Stimulated activated CD8-positive, alpha-beta memory T cell treated with anti-CD3 and anti-CD28 coated beads, Interleukin-4, amount 100 ng/mL, for 24 hours (primary cell): ENCODE results near the gene ENDOG.
"Not testable (repeated sequence)": the region's sequence is repeated elsewhere in the genome, so short reads cannot be mapped to it uniquely, and the experiment has no call there.

Experiments
- DNase-seq: peaks from one replicate; pipeline ENCODE4 v3.0.0-alpha.2; 2020; ENCODE audit warnings: low read depth

Gene ENDOG

DNA sequence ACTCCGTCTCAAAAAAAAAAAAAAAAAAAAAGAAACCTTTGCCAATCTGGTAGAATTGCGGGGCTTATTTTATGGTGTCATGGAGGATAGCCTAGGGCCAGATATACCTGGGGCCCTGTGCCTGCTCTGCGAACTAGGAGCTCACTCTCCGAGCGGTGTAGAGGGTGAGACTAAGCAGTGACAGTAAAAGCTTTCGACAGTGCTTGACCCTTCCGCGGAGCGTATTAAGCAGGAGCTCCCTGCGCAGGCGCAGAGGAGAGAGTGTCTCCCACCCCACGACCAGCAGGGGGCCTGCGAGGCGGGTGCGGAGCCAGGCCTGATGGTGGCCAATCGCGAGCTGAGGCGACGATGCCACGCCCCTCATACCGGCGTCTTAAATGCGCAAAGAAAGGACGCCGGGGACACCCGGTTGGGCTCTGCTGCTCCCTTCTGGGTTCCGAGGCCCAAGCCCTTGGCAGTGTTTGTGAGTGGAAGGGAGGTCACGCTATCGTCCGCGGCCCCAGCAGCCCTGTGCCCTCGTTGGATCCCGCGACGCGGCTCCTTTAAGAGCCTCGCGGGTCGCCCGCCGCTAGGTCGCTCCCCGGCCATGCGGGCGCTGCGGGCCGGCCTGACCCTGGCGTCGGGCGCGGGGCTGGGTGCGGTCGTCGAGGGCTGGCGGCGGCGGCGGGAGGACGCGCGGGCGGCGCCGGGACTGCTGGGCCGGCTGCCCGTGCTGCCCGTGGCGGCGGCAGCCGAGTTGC lies at the start of gene ENDOG:
TSS of gene ENDOG (plus strand) at position 402 of the 740 bp plus-strand sequence. CDS start at position 587, 185 bp downstream.
- DNase-seq, result peak; percentile 99

DNA sequence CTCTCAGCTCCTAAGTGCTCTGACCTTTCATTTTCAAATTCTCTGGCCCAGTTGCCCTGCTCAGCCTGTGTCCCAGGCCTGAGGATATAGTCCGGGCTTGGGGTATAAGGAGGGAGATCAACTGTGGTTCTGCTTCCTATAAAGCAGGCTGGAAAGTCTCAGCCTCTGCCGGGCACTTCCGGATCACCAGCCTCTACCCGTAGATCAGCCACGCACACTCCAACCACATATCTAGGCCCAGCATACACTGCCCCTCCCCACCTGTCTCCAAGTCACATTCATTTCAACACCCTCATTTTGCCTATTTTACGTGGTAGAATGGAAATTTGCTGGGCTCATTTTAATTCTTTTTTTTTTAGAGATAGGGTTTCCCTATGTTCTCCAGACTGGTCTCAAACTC lies 49.7 kb upstream of the ENDOG start:
- no peak for DNase-seq

DNA sequence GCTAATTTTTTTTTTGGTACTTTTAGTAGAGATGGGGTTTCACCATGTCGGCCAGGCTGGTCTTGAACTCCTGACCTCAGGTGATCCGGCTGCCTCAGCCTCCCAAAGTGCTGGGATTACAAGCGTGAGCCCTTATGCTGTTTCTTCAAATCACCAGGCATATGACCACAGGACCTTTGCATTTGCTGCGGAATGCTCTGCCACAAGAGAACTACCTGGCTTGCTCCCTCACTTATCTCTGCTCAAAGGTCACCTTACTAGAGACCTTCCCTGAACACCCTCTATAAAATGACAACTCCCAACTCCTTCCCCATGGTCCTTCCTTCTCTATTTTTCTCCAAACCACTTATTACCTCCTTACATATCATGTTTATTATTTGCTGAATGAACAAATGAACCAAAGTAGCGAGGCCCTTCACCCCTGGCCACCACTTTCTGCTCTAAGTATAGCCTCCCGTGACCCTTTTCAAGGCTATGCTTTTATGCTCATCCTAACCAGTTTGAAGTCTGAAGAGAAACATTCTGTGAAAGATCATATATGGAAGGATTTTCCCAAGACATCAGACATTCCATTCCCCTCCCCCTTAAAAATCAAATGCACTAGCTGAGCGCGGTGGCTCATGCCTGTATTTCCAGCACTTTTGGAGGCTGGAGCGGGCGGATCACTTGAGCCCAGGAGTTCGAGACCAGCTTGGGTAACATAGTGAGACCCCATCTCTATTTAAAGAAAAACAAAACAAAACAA lies 47.8 kb upstream of the ENDOG start:
- no peak for DNase-seq

DNA sequence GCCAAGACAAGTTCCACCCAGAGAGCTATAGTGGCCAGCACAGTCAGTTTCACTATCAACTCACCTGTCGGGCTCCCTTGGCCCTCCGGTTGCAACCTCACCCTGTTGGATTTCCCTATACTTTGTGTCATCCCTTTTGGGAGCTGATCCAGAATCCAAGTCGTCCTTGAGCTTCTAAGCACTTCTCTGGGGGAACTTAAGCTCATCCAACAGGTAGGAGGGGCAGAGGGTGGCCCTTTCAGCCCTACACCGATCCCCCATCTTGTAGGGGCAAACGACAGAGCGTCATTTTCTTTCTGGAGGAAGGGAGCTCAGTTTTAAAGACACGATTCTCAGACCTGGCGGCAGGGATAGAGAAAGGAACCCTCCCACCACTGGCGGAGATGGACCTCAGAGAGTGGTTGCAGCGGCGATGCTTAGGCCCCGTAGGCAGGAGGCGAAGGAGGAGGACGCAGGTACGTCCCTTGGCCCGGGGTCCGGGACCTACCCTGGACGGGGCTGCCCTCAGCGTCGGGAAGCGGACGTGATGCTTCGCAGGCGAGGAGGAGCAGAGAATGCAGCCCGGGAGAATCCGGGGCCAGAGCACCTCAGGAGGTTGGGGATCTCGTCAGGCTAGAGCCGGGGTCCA lies 47.1 kb upstream of the ENDOG start:
- DNase-seq, result no peak

DNA sequence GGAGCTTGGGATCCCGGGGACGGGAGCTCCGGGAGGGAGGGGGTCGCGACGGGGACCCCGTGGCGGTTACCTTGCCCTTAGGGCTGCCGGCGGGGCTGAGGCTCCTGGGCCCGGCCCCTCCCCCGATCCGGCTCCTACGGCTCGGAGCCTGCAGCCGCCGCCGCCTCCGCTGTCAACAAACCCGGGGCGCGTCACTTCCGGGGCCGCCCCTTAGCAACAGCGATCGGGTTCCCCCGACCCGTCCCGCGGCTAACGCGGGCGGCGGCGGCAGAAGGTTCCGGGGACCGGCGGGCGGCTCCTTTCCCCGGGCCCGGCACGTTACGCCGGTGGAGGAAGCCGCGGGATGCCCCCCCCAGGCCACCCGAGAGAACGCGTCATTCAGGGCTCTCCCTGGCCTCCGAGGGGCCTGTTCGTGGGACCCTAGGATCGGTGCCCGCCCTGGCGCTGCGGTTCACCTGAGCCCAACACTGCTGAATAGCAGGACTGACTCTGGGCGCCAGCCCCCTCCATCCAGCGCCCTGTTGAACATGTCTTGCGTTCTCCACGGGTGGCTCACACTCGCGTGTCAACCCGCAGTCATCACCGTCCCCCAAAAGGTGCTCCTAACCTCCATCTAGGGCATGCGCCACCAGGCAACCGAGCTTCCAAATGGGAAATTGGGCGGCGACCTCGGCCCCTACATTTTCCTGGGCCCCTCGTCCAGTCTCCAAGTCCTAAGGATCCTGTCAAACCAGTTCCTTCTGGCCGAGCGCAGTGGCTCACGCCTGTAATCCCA lies 46.4 kb upstream of the ENDOG start, which contains the start of gene ZER1:
TSS of gene ZER1 (minus strand) at position 183 of the 775 bp plus-strand sequence. CDS start 16,362 bp downstream, outside the sequence.
- DNase-seq, result peak; percentile 91

DNA sequence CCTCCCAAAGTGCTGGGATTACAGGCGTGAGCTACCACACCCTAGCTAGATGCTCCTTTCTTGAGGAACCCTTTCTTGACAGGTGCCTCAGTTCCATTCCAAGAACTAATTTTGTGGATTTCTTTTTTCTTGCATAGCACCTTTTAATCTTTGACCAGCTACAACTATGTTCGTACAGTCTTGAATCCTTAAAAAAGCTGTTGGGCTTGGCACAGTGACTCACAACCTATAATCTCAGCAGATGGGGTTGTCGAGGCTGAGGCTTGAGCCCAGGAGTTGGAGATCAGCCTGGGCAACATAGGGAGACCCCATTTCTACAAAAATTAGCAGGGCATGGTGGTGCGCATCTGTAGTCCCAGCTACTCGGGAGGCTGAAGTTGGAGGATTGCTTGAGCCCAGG lies 45.3 kb upstream of the ENDOG start:
- DNase-seq, result no peak

DNA sequence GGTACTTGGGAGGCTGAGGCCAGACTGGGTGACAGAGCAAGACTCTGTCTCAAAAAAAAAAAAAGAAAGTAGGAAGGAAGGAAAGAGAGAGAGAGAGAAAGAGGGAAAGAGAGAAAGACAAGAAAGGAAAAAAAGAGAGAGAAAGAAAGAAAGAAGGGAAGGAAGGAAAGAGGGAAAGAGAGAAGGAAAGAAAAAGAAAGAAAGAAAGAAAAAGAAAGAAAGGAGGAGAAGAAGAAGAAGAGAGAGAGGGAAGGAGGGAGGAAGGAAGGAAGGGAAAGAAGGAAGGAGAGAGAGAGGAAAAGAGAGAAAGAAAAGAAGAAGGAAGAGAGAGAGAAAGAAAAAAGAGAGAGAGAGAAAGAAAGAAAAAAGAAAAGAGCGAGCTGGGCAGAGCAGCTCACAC lies 43.5 kb upstream of the ENDOG start:
- DNase-seq, result no peak

DNA sequence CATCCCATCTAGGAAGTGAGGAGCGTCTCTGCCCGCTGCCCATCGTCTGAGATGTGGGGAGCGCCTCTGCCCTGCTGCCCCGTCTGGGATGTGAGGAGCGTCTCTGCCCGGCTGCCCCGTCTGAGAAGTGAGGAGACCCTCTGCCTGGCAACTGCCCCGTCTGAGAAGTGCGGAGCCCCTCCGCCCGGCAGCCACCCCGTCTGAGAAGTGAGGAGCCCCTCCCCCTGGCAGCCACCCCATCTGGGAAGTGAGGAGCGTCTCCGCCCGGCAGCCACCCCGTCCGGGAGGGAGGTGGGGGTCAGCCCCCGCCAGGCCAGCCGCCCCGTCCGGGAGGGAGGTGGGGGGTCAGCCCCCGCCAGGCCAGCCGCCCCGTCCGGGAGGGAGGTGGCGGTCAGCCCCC lies 38.2 kb upstream of the ENDOG start:
- not testable (repeated sequence) for DNase-seq

DNA sequence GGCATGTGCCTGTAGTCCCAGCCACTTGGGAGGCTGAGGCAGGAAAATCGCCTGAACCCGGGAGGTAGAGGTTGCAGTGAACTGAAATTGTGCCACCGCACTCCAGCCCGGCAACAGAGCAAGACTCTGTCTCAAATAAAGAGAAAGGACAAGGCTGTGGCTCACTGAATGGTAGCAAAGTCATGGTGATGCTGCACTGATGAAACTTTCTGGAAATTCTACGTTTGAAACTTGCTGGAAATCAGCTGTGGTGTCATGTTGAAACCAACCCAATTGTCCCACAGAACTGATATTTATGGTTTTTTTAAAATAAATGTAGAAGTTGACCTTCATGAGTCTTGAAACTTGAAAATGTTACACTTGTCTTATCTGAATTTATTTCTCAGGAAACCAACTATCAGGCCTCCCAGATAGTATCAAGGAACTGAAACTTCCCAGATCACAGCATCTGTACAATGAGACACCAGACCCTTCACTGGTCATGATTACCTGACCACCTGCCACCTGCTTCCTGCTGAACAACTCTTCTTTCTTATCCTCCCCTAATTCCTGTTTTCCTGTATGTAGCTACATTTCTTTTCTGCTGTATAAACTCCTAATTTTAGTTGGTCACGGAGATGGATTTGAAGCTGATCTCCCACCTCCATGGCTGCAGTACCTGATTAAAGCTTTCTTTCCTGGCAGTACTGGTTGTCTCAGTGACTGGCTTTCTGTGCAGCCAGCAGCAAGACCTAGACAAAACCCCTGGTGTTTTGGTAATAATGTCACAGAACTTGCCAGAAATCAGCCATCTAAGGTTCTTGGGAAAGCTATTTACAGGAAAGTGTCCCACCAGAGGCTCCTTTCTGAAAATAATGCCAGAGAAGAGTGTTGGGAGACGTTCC lies 36.9 kb upstream of the ENDOG start:
- DNase-seq, result no peak

DNA sequence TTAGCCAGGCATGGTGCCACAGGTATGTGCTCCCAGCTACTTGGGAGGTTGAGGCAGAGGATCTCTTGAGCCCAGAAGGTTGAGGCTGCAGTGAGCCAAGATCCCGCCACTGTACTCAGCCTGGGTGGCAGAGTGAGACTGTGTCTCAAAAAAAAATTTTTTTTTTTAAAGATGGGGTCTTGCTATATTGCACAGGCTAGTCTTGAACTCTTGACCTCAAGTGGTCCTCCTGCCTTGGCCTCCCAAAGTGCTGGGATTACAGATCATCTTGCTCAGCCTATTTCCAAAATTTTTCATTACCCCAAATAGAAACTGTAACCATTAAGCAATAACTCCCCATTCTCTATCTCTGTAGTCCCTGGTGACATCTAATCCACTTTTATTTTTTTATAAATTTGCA lies 35.6 kb upstream of the ENDOG start:
- no peak for DNase-seq

DNA sequence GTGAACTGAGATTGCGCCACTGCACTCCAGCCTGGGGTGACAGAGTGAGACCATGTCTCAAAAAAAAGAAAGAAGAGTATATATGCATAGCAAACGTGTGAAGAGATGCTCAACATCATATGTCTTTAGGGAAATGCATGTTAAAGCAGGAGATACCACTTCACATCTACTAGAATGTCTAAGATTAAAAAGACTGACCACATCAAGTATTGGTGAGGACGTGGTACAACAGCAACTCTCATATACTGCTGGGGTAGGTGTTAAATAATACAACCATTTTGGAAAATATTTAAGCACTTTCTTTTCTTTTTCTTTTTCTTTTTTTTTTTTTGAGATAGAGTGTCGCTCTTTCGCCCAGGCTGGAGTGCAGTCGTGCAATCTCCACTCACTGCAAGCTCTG lies 32.9 kb upstream of the ENDOG start:
- no peak for DNase-seq

DNA sequence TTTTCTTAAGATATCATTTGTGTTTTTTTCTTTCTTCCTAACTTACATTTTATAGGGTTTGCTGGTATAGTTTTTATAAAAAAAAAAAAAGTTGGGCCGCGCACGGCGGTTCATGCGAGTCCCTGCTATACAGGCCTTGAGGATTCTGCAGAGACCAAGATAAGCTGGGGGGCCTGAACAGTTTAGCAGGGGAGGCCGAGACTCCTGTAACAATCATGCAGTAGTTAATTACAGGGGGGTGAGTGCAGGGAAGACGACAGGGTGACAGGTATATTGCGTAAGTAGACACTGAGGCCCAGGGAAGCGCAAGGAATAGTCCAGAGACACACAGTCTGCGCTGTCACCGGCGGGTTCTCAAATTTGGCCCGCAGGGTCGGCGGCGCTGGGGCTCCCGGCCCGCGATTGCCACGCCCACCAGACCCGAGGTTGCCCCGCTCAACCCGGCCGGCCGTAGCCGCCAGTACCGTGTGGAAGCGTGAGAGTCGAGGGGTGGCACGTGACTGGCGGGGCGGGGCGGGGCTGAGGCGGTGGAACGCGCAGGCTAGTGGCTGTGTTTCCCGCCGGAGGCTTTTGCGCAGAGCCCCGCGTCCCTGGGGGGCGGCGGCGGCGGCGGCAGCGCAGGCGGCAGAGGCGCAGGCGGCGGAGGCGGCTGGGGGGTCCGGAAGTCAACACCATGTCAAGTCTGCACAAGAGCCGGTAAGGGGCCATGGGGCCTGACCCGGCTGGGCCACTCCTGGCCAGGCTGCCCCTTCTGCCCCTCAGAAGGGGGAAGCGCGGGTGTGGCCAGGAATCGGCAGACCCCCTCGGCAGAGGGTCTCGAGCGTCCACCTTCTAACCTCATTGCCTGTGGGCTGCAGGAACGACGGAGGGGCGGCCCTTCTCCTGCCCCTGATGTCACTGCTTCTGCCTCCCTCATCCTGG lies 31.4 kb upstream of the ENDOG start, which contains the start of gene TBC1D13:
TSS of gene TBC1D13 (plus strand) at position 573 of the 921 bp plus-strand sequence. CDS start at position 674, 101 bp downstream.
- DNase-seq, result peak; percentile 83

DNA sequence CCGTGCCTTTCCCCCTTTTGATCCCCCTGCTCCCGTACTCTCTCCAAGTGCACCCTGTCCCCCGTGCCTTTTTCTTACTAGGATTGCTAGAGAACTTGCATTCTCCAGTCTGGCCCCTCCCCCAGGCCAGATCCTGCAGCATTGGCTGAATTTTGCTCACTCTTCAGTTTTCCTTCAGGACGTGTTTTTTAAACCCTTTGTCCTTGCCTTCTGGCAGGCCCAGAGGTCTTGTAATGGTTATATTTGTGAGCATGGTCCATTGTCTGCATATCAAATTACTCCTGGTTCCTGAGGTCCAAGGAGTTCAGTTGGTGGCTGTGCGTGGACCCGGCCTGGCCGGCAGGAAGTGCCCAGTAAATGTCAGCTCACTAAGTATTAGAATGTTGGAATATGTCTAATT lies 30.6 kb upstream of the ENDOG start:
- DNase-seq, result no peak

DNA sequence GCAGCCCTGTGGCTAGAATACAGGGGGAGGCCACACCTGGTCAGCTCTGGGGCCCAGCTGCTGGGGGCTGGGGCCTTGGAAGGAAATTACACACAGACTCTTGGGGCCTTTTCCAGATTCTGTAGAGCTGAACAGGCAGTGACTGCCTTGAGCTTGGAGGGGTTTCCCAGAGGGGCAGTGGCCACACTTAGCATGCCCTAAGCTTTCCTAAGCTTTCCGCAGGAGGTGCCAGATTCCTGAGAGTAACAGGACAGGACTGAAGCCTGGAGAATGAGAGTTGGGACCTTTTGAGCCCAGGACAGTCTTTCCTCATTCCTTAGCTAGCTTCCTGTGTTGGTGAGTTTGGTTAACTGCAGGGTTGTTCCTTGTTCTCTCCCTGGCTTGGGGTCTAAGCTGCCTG lies 29.9 kb upstream of the ENDOG start:
- DNase-seq, result no peak

DNA sequence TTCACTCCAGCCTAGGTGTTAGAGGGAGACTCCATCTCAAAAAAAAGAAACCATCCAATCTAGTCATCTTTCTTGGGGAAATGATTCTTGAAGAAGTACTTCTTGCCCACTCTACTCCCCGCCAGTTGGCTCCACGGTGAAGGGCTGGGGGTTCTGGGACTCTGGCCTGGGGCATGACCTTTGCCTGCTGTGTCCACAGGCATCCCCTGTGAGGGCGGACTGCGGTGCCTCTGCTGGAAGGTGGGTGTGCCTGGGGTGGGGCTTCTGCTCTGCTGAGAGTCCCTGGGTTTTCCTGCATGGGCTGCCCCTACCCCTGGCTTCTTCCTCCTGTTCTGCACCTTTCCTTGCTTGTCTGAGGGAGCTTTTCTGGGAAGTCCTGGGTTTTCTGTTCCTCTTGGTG lies 27.8 kb upstream of the ENDOG start:
- no peak for DNase-seq

DNA sequence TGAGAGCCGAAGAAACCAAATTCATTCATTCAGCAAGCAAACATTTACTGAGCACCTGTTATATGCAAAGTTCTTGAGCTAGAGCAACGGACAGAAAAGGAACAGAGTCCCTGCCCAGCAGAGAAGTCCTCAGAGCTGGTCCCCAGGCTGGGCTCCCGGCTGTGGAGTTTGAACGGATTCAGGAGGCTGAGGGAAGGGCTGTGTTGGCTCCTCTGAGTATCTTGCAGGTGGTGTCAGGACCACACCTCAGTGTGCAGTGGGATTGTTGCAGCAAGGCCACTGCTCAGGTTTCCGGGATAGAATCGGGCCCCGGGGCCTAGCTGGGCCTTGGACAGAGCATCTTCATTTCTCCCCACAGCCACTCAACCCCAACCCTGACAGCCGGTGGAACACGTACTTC lies 26.2 kb upstream of the ENDOG start:
- DNase-seq, result no peak

DNA sequence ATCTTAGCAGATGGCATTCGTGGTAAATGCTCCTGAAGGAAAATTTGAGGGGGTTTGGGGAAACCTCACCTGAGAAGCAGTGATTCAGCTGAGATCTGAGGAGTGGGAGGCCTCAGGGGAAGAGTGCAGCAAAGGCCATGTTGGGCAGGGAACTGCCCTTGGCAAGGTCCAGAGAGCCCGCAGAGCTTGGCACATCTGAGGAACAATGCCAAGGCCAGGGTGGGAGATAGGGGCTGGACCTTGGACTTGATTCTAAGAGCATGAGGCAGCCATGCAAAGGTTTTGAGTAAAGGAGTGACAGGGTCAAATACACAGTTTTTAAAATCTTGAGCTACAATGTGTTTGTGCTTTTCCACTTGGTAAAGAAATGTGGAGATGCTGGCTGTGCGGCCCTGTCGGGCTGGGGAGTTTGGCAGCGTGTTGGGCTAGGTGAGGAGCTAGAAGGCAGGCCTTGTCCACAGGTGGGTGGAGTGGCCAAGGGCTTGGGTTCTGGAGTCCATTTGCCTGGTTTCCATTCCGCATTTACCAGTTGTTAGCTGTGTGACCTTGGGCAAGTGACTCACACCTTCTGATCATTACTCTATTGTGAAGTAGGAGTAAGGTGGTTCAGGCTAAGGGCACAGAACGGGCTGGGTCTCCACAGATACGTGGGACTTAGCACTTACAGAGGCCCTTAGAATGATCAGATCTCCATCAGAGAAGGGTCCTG lies 25.2 kb upstream of the ENDOG start:
- DNase-seq, result no peak

DNA sequence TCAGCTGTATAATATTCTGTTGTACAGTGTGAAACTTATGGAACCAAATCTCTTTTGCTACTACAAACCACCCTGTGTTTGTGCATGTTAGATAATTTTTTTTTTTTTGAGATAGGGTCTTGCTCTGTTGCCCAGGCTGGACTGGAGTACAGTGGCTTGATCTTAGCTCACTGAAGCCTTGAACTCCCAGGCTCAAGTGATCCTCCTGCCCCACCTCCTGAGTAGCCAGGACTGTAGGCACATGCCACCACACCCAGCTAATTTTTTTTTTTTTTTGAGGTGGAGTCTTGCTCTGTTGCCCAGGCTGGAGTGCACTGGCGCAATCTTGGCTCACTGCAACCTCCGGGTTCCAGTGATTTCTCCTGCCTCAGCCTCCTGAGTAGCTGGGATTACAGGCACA lies 23.3 kb upstream of the ENDOG start:
- DNase-seq, result not testable (repeated sequence)

DNA sequence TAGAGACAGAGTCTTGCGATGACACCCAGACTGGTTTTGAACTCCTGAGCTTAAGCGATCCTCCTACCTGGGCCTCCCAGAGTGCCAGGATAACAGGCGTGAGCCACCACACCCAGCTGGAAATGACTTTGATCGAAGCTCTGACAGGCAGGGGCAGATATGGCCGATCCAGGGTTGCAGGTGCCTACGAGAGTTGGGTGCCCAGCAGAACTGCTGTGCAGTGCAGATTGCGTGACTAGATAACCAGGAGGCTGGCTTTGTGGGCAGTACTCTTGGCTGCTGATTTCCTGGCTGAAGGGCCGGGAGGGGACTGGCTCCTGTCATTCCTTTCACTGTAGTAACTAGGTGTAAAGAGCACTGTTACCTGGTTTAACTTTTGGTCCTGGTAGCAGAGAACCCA lies 19.4 kb upstream of the ENDOG start:
- no peak for DNase-seq
